ENCODE data around the gene GSE1. TPM values are rescaled to one million over a fixed set of nuclear protein-coding genes. Genes with fewer than 3 reads are reported as not detected.

Gene GSE1
- total and polyA plus RNA-seq, 11 donors: 18.1 to 48.4 (median 37.1) TPM

DNA sequence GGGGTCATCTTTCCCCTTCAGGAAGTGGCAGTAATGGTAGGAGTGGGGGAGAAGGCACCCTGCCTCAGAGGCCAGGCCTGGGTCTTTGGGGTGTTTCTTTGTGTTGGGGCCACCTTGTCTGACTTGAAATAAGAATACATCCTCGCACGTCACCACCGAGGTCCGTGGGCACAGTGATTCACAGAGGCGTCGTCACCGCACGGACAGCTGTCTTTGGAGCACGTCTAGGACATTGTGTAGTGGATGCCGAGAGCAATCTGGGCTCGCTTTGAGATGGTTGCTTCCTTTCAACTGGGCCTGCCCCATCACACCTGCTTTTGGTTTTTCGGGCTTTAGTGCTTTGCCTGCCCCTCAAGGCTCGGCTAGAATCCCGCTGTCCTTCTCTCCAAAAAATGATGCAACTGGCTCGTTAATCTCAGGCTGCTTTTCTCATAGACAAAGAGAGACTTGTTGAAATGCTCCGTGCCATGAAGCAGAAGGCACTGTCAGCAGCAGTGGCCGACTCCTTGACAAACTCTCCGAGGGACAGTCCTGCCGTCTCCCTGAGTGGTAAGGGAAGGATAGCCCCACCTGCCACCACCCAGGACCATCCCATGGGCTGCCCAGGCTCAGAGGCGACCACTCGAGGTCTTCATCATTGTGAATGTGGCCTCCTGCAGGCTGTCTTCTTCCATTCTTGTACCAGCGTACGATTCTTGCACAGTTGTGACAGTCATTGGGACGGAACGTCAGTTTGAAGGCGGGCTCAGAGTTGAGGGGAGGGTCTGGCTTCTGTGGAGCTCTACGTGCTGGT lies 51.7 kb downstream of the GSE1 start:
- Histone ChIP-seq H3K27me3 (no peaks in the 10 kb centered on the region), H3K4me1 (peaks cover 0 to 6% (median 4%) of the 10 kb centered on the region in 12 donors), H3K36me3 (peaks cover 0 to 100% (median 87%) of the 10 kb centered on the region in 9 donors), H3K9me3 (no peaks in the 10 kb centered on the region), H3K27ac (peak overlapping the region in 1 of 12 donors; percentile 11), H3K4me3 (no peak overlapping the region)
- intact Hi-C loops (cut with DNase I): loop anchor here in 6 of 10 donors (5.0 kb wide), 2 partner anchors 53 to 63 kb away; no protein-coding TSS in a partner anchor
- 92 to 96% (median 94%) methylated on average over 27 of the region's 27 CpGs for whole genome bisulfite sequencing, 4 donors
- TF ChIP-seq CTCF (IDR thresholded peaks at IDR 0.05) (no peak), POLR2A (IDR thresholded peaks at IDR 0.05) (no peak)
- no peak for ATAC-seq
- DNase-seq: peak in 1 of 5 donors; percentile 15

GRCh38 chr16:85665373-85665740 lies 52.2 kb downstream of the GSE1 start:
- Histone ChIP-seq H3K27ac (no peak overlapping the region), H3K36me3 (peaks cover 0 to 100% (median 91%) of the 10 kb centered on the region in 9 donors), H3K9me3 (no peaks in the 10 kb centered on the region), H3K4me3 (no peak overlapping the region), H3K4me1 (peaks cover 0 to 1% (median 0%) of the 10 kb centered on the region in 12 donors), H3K27me3 (no peaks in the 10 kb centered on the region)
- WGBS, 4 donors: 92 to 96% (median 93%) methylated on average over 12 of the region's 12 CpGs
- no peak for TF ChIP-seq POLR2A (IDR thresholded peaks at IDR 0.05)
- no peak for TF ChIP-seq CTCF (IDR thresholded peaks at IDR 0.05)
- intact Hi-C loops (cut with DNase I): loop anchor here in 3 of 10 donors (5.0 kb wide), 2 partner anchors 52 to 62 kb away; no protein-coding TSS in a partner anchor
- ATAC-seq (no peak), DNase-seq (peak in 2 of 5 donors; percentile 10 to 11)

- WGBS, 4 donors: 91 to 97% (median 94%) methylated on average over 12 to 13 of the region's 13 CpGs
- peaks cover 0 to 100% (median 95%) of the 10 kb centered on the region in 9 donors for H3K36me3 ChIP-seq
- H3K27me3 ChIP-seq: no peaks in the 10 kb centered on the region
- no peak overlapping the region for H3K27ac ChIP-seq
- H3K4me1 ChIP-seq: no peaks in the 10 kb centered on the region
- ATAC-seq (no peak), DNase-seq (peak in 2 of 5 donors; percentile 18 to 50)
- TF ChIP-seq POLR2A (IDR thresholded peaks at IDR 0.05) (no peak), CTCF (IDR thresholded peaks at IDR 0.05) (no peak)
- H3K4me3 ChIP-seq: no peak overlapping the region
- no peaks in the 10 kb centered on the region for H3K9me3 ChIP-seq
- intact Hi-C loops (cut with DNase I): loop anchor here in 3 of 10 donors (5.0 kb wide), 2 partner anchors 51 to 61 kb away; no protein-coding TSS in a partner anchor
Observed at GRCh38 chr16:85665929-85666328, 52.8 kb downstream of the GSE1 start.

- TF ChIP-seq POLR2A (IDR thresholded peaks at IDR 0.05) (no peak), CTCF (IDR thresholded peaks at IDR 0.05) (no peak)
- intact Hi-C loops (cut with DNase I): loop anchor here in 3 of 10 donors (5.0 kb wide), 2 partner anchors 50 to 60 kb away; no protein-coding TSS in a partner anchor
- H3K27ac ChIP-seq: no peak overlapping the region
- no peak for DNase-seq
- H3K27me3 ChIP-seq: no peaks in the 10 kb centered on the region
- H3K4me1 ChIP-seq: no peaks in the 10 kb centered on the region
- 90 to 98% (median 96%) methylated on average over 6 to 9 of the region's 9 CpGs for WGBS, 4 donors
- H3K36me3 ChIP-seq: peaks cover 0 to 100% (median 96%) of the 10 kb centered on the region in 9 donors
- H3K9me3 ChIP-seq: no peaks in the 10 kb centered on the region
- ATAC-seq: no peak
- H3K4me3 ChIP-seq: no peak overlapping the region
Observed at GRCh38 chr16:85667261-85667660, 54.1 kb downstream of the GSE1 start.
